Transverse colon (tissue), 4 donors: Measurements from ENCODE around the gene REL.

Experiments
- EP300 ChIP-seq: sonication (generic); formaldehyde crosslinking; IDR thresholded peaks from one replicate; pipeline ENCODE4 v1.6.1; 2017; ENCODE audit warnings: antibody characterized with exemption, low read depth
- POLR2A ChIP-seq: fragments of 450-650 bp; IDR thresholded peaks from one replicate; pipeline ENCODE4 v1.6.1; 2016; ENCODE audit warnings: antibody characterized with exemption, mild to moderate bottlenecking, moderate library complexity
- POLR2AphosphoS5 ChIP-seq, 3 donors: sonication (generic); formaldehyde crosslinking; IDR thresholded peaks; one replicate each; pipeline ENCODE4 v1.6.1; 2016; ENCODE audit warnings: antibody characterized with exemption in 3 of 3
- TF ChIP-seq, protein P1 (sequence below), 5 experiments: fragments of 200-600 bp in 3 of 5; fragments of 450-650 bp in 2 of 5; sonication (generic) in 3 of 5; IDR thresholded peaks; 1 replicate in 2 of 5; 2 replicates in 3 of 5; pipeline ENCODE4 v1.5.1; 2016 to 2017; ENCODE audit warnings: antibody characterized with exemption in 5 of 5, inconsistent platforms in 3 of 5, mild to moderate bottlenecking in 2 of 5, moderate library complexity in 1 of 5

DNA sequence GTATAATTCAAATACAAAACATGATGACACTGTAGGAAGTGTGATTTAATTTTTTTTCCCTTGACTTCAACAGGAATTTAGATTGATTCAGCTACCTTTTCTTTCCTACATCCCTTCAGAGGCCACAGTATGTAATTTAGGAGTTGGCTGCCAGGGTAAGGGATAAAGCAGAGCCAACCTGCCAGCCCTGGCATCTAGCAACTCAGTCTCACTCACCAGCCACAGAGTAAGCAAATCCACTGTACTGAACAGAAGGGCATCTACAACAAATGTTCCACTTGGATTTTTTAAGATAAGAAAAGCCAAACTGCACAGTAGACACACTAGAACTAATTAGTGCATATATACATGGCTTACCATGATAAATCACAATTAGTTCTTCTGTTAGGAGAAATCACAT, 81.8 kb downstream of the REL start:
- TF ChIP-seq, protein P1, sequence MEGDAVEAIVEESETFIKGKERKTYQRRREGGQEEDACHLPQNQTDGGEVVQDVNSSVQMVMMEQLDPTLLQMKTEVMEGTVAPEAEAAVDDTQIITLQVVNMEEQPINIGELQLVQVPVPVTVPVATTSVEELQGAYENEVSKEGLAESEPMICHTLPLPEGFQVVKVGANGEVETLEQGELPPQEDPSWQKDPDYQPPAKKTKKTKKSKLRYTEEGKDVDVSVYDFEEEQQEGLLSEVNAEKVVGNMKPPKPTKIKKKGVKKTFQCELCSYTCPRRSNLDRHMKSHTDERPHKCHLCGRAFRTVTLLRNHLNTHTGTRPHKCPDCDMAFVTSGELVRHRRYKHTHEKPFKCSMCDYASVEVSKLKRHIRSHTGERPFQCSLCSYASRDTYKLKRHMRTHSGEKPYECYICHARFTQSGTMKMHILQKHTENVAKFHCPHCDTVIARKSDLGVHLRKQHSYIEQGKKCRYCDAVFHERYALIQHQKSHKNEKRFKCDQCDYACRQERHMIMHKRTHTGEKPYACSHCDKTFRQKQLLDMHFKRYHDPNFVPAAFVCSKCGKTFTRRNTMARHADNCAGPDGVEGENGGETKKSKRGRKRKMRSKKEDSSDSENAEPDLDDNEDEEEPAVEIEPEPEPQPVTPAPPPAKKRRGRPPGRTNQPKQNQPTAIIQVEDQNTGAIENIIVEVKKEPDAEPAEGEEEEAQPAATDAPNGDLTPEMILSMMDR (IDR thresholded peaks at IDR 0.05) = no peak
- TF ChIP-seq POLR2A (no peak), EP300 (no peak), POLR2AphosphoS5 (IDR thresholded peaks at IDR 0.05) (no peak)
